SK-N-DZ (cell line): ENCODE measurements around the gene SERPINH1. TPM values are rescaled to one million over a fixed set of nuclear protein-coding genes. Genes with fewer than 3 reads are reported as not detected.

Experiments used
- DNase-seq: peaks from one replicate; pipeline ENCODE4 v3.0.0-alpha.2; 2015; ENCODE audit warnings: low spot score
- polyA plus RNA-seq, 2 experiments: library from polyadenylated mRNA; depleted of rRNA; stranded (reverse); fragments of >200 nt; gene quantifications; 2 replicates each; pipeline ENCODE4 v1.2.3, GENCODE V29; 2014

The SERPINH1 gene
- polyA plus RNA-seq (2014; cell fraction: cytosol; rRNA removed), result 72.3 and 87.9 TPM in 2 replicates
- 29.8 and 41.3 TPM in 2 replicates for polyA plus RNA-seq (2014; cell fraction: nucleus; rRNA removed)

GRCh38 chr11:75562048-75562835 is at the start of gene SERPINH1:
Gene SERPINH1, plus strand, starts transcription at chr11:75562253. Its CDS starts 4,097 bp downstream, at chr11:75566350.
- DNase-seq, result peak; percentile 83

GRCh38 chr11:75513250-75513649 is 48.8 kb upstream of the SERPINH1 start:
- no peak for DNase-seq

DNA sequence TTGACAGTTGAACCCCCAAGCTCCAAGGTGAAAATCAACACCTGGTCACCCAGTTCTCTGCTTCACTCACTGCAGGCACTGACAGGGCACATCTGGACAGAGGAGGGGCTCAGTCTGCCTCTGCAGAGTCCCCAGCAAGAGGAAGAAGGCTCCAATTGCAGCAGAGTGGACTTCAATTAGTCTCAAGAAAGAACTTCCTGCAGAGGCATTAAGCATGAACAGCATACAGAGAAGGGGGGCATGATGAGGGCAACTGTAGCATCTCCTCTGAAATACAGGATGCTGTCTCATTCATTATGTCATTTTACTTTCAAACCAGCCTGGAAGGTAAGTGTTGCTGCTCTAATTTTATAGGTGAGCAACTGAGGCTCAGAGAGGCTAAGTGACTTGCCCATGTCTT is 47.5 kb upstream of the SERPINH1 start:
- no peak for DNase-seq

GRCh38 chr11:75516140-75516539 is 45.9 kb upstream of the SERPINH1 start:
- DNase-seq, result no peak

DNA sequence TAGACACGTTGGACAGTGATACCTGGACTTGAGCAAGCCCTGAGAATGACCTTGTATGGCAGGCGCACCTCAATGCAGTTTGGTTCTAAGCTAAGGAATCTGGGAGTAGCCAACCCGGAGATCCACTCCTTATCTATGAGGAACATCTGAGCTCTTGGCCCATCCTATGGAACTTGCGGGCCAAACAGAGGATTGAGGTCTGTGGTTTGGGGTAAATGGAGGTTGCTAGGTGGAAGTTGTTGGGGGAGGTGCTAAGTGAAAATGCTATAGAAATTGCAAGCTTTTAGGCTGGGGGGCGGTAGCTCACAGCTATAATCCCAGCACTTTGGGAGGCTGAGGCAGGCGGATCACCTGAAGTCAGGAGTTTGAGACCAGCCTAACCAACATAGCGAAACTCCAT is 45.2 kb upstream of the SERPINH1 start:
- no peak for DNase-seq

GRCh38 chr11:75518204-75518549 is 43.9 kb upstream of the SERPINH1 start:
- DNase-seq, result no peak

- DNase-seq, result no peak
These were observed 43.0 kb upstream of the SERPINH1 start for GRCh38 chr11:75518771-75519653.

DNA sequence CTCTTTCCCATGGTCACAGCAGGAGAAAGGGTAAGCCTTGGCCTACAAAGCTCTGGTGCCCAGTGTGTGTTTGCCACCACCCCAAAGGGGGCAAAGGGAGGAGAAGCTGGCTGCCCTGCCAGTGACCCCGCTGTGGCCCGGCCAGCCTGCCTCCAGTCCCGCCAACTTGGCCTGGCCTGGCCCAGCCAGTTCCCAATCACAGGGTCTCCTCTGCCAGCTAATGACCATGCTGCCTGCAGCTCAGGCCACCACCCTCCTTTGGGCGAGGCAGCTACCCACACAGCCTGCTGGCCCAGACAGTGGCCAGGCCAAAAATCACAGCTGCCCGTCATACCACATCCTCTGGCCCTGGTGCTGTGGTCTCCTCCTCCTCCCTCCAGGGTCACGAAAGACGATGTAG is 41.4 kb upstream of the SERPINH1 start:
- no peak for DNase-seq

DNA sequence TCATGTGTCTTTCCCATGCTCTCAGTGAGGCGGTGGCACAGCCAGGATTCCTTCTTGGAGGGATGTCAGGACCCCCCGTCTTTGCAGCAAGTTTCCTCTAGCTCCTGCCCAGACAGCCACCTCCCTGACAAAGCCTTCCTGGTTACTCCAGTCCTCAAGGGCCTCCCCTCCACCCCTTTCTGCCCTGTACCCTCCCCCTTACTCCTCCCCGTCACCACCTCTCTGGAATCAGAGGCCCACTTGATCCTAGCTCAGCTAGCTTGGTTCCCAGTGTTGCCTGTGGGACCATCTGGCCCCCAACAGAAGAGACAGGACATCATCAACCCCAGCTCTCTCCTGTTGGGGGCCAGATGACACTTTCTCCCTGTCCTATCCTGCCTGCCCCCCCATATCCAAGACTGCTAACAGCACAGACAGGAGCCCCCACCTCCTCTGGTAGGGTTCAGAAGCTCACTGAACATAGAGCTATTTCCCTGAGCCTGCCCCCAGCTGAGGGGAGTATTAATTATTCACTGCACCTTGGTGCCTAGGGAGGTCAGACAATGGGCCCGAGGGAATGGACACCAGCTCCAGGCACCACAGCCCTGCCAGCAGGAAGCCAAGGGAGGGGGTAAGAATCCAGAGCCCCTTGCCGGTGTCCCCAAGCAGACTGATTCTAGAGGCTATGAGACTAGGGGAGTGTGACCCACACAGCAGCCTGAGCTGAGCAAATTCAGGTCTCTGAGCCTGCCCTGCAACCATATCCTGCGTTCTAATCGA is 39.6 kb upstream of the SERPINH1 start:
- no peak for DNase-seq

DNA sequence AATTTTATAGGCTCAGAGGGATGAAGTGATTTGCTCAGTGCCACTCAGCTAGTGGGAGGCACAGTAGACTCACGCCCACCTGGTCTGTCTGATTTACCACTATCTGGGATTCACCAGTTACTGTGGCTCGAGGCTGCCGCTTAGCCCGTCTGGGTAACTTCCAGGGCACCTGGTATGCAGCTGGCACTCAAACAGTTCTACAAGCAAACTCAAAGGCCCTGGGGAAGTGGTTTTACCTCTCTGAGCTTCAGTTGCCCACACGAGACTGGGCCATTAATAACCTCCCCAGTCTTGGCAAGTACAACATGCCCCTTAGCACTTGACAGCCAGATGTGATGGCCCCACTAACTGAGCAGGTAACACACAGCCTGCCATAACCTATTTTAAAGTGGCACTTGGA is 38.9 kb upstream of the SERPINH1 start:
- no peak for DNase-seq

- DNase-seq, result no peak
These were observed 38.0 kb upstream of the SERPINH1 start for GRCh38 chr11:75523811-75524664.

- DNase-seq, result no peak
These were observed 37.2 kb upstream of the SERPINH1 start for GRCh38 chr11:75524665-75525432.

GRCh38 chr11:75525433-75526191 is 36.4 kb upstream of the SERPINH1 start, which contains the start of gene GDPD5:
Gene GDPD5, minus strand, starts transcription at chr11:75525941. Its CDS starts 48,206 bp downstream, at chr11:75477735.
- DNase-seq, result peak; percentile 82

GRCh38 chr11:75526192-75526541 is 35.9 kb upstream of the SERPINH1 start:
- no peak for DNase-seq

DNA sequence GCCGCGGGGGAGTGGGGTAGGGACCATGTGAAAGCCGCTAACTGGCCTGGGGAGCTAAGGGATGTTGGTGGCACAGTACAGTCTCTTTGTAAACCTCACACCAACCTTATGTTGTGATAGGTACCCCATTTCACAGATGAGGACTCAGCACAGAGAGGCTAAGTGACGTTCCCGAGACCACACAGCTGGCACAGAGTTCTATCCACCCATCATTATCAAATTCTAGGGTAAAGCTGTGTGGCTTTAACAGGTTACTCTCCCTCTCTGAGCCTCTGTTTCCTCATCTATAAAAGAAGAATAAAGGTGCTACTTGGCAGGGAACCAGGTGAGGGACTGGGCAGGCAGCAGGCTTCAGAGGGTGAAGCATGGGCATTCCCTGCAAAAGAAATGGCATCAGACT is 34.9 kb upstream of the SERPINH1 start:
- no peak for DNase-seq

GRCh38 chr11:75527938-75528735 is 33.9 kb upstream of the SERPINH1 start:
- DNase-seq, result no peak

GRCh38 chr11:75530577-75530976 is 31.5 kb upstream of the SERPINH1 start:
- no peak for DNase-seq

DNA sequence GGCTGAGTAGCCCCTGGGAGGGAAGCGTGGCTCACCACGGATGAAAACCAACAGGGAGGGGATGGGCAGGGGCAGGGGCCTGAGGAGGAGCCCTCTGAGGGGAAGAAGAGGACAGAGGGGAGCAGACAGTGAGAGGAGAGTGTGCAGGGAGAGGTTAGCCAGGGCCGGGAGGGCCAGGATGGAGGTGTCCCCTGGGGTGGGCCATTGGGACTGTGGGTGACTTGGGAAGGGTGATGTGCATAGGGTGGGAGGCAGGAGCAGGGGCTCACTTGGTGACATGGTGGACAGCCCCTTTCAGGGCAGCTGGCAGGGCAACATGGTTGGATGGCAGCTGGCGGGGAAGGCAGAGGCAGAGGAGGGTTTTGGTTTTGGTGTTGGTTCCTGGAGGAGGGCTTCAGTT is 30.7 kb upstream of the SERPINH1 start:
- no peak for DNase-seq
